WTC11 (cell line): ENCODE measurements around the gene OR10A6.

Experiments
- AFF4 ChIP-seq: sonication (generic); formaldehyde crosslinking; IDR thresholded peaks from 2 replicates; pipeline ENCODE4 v1.8.1; 2023; ENCODE audit warnings: mild to moderate bottlenecking, missing genetic modification reagents, borderline replicate concordance
- ATF2 ChIP-seq: sonication (generic); formaldehyde crosslinking; IDR thresholded peaks from 2 replicates; pipeline ENCODE4 v1.8.1; 2022; ENCODE audit warnings: low read depth, missing genetic modification reagents, borderline replicate concordance
- ATF3 ChIP-seq: sonication (generic); formaldehyde crosslinking; conservative IDR thresholded peaks from 2 replicates; pipeline ENCODE4 v1.8.1; 2022; ENCODE audit warnings: mild to moderate bottlenecking, missing genetic modification reagents
- CTCF ChIP-seq: fragments of 200-600 bp; IDR thresholded peaks from 2 replicates; pipeline ENCODE4 v1.8.0; 2022; ENCODE audit warnings: antibody characterized with exemption
- E2F1 ChIP-seq: sonication (generic); formaldehyde crosslinking; IDR thresholded peaks from 2 replicates; pipeline ENCODE4 v1.8.0; 2022; ENCODE audit warnings: mild to moderate bottlenecking, missing genetic modification reagents
- ETV6 ChIP-seq: sonication (generic); formaldehyde crosslinking; IDR thresholded peaks from 2 replicates; pipeline ENCODE4 v1.8.1; 2022; ENCODE audit warnings: mild to moderate bottlenecking, missing genetic modification reagents
- NR2C2 ChIP-seq: sonication (generic); formaldehyde crosslinking; IDR thresholded peaks from 2 replicates; pipeline ENCODE4 v1.8.0; 2022; ENCODE audit warnings: mild to moderate bottlenecking, missing genetic modification reagents
- STAT6 ChIP-seq: sonication (generic); formaldehyde crosslinking; conservative IDR thresholded peaks from 2 replicates; pipeline ENCODE4 v1.8.1; 2023; ENCODE audit warnings: mild to moderate bottlenecking, low read depth, missing genetic modification reagents, moderate library complexity
- TP53 ChIP-seq: sonication (generic); formaldehyde crosslinking; IDR thresholded peaks from 2 replicates; pipeline ENCODE4 v1.8.1; 2023; ENCODE audit warnings: mild to moderate bottlenecking, missing genetic modification reagents
- USF1 ChIP-seq: sonication (generic); formaldehyde crosslinking; IDR thresholded peaks from 2 replicates; pipeline ENCODE4 v1.8.0; 2022; ENCODE audit warnings: mild to moderate bottlenecking, missing genetic modification reagents
- USF2 ChIP-seq: sonication (generic); formaldehyde crosslinking; IDR thresholded peaks from 2 replicates; pipeline ENCODE4 v1.8.1; 2023; ENCODE audit warnings: mild to moderate bottlenecking, missing genetic modification reagents, moderate library complexity
- ZMAT4 ChIP-seq: fragments of 250-450 bp; sonication (Bioruptor Pico); IDR thresholded peaks from 2 replicates; pipeline ENCODE4 v1.9.0; 2021; ENCODE audit warnings: mild to moderate bottlenecking
- ZNF425 ChIP-seq: fragments of 250-450 bp; sonication (Bioruptor Pico); conservative IDR thresholded peaks from 2 replicates; pipeline ENCODE4 v1.9.0; 2021; ENCODE audit warnings: mild to moderate bottlenecking

GRCh38 chr11:7936615-7937014 lies 5.5 kb upstream of the OR10A6 start:
- TF ChIP-seq NR2C2 (CRISPR knock-in tag) (no peak), ATF3 (CRISPR knock-in tag) (no peak), CTCF (no peak), USF1 (CRISPR knock-in tag) (no peak), TP53 (CRISPR knock-in tag) (no peak), ZNF425 (CRISPR knock-in tag) (no peak), ETV6 (CRISPR knock-in tag) (no peak), AFF4 (CRISPR knock-in tag) (no peak), E2F1 (CRISPR knock-in tag) (no peak), STAT6 (no peak), USF2 (CRISPR knock-in tag) (no peak), ATF2 (CRISPR knock-in tag) (no peak), ZMAT4 (CRISPR knock-in tag) (no peak)
